Measurements from ENCODE around the gene TDP1.

DNA sequence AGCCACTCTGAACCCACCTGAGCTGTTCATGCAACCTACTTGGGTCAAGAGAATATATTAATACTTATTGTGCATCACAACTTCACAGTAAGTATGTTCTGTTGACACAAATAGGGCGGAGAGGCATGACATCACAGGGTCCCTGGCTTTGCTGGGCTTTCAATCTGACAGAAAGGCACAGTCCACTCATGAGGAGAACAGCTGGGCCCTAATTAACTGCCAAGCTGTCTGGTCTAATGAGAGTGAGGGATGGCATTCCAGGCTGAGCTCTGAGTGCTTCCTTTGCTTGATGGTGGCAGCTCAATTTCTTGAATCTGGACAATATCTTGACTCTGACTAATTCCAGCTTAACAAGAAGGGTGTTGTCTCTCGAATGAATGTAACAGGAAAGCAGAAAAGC, 3.2 kb upstream of the TDP1 start:
- TF ChIP-seq, protein P1, sequence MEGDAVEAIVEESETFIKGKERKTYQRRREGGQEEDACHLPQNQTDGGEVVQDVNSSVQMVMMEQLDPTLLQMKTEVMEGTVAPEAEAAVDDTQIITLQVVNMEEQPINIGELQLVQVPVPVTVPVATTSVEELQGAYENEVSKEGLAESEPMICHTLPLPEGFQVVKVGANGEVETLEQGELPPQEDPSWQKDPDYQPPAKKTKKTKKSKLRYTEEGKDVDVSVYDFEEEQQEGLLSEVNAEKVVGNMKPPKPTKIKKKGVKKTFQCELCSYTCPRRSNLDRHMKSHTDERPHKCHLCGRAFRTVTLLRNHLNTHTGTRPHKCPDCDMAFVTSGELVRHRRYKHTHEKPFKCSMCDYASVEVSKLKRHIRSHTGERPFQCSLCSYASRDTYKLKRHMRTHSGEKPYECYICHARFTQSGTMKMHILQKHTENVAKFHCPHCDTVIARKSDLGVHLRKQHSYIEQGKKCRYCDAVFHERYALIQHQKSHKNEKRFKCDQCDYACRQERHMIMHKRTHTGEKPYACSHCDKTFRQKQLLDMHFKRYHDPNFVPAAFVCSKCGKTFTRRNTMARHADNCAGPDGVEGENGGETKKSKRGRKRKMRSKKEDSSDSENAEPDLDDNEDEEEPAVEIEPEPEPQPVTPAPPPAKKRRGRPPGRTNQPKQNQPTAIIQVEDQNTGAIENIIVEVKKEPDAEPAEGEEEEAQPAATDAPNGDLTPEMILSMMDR (IDR thresholded peaks at IDR 0.05), result no peak
- no peak for TF ChIP-seq EP300 (IDR thresholded peaks at IDR 0.05)
